Stimulated activated CD4-positive, alpha-beta T cell treated with anti-CD3 and anti-CD28 coated beads, TNF-alpha, amount 100 ng/mL, for 24 hours (primary cell): ENCODE measurements around the gene POU2F1.

Experiments
- DNase-seq, 3 experiments: peaks; one replicate each; pipeline ENCODE4 v3.0.0-alpha.2; 2020; ENCODE audit warnings: low read depth in 3 of 3

The POU2F1 gene

DNA sequence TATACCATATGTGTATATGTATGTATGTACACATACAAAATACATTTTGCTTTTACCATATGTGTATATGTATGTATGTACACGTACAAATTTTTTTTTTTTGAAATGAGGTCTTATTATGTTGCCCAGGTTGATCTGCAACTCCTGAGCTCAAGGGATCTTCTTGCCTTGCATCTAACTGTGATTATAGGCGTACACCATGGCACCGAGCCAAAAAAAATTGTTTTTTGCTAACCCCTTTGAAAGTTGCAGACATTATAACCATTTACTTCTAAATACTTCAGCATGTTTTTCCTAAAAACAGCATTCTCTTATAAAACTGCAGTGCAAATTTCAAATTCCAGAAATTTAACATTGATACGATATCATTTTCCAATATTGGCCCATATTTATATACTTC is 147.0 kb downstream of the POU2F1 start:
- DNase-seq: no peak

DNA sequence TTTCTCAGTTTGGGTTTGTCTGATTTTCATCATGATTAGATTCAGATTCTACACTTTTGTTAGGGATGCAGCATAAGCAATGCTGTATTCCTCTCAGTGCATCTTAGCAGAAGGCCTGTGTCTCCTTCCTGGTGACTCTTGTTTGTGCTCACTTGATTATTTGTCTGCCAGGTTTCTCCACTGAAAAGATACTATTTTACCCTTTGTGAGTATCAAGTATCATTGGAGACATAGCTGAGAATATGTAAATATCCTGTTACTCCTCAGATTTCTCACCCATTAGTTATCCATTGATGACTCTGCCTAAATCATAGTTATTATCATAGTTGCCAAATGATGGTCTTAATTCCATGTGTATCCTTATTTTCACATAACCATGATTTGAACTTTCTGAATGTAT is 148.5 kb downstream of the POU2F1 start:
- DNase-seq: no peak

DNA sequence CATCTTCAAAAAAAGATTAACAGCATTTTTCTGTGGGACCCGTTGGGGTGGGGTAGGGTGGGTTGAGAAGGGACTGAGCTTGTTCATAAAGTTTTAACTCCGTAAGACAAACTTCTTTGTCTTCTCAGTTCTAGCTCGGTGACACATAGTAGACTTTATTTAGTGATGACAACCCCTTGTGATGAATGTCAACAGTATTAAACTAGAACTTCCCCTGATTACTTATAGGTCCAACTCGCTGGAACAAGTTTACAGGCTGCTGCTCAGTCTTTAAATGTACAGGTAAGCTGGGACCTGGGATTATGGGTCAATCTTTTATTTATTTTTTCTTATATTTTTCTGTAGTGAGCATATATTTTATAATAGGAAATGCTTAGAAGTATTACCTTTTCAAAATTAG is 149.2 kb downstream of the POU2F1 start:
- no peak for DNase-seq

DNA sequence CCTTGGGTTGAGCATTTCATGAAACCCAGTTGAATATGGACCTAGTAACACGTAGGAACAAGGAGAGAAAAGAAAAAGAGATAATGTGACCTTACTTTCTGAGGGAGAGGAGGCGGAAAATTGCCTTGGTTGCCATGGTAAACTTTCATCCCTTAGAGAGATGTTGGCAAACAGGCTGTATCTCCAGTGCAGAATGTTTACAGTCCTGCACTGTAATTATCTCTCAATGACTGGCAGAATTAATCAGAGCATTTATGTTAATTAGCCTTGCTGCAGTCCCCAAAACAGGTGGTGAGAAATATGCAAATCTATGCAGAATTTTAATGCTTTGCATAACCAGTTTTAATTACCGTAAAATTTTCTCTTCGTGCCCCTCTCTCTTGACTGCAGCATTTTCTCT is 150.3 kb downstream of the POU2F1 start:
- DNase-seq: no peak

DNA sequence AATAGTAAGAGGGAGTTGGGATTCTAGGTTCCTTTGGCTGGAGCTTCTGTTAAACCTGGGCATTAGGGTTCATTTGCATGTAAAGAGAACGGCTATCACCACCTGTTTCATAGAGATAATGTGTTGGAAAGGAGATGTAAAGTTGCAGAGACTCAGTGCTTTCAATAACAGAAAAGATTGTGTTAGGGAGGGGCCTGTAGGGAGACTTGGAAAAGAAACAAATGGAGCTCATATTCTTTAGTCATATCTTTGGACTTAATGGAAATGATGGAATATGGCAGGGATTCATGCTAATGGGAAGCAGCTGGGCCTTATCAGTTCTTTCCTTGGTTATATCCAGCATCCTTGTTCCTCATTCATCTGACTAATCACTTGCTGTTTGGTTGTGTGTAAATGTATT is 152.7 kb downstream of the POU2F1 start:
- DNase-seq: no peak

DNA sequence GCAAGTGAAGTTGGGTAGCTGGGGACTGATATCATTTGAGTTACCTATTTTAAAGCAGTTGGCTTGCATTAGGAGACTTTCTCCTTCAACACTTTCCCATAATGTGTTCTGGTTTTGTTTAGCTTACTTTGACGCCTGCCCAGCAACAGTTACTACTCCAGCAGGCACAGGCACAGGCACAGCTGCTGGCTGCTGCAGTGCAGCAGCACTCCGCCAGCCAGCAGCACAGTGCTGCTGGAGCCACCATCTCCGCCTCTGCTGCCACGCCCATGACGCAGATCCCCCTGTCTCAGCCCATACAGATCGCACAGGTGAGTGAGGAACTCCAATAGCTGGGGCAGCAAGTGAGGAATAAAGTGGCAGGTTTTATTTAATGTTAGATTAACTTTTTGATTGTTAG is 153.3 kb downstream of the POU2F1 start:
- DNase-seq: no peak

DNA sequence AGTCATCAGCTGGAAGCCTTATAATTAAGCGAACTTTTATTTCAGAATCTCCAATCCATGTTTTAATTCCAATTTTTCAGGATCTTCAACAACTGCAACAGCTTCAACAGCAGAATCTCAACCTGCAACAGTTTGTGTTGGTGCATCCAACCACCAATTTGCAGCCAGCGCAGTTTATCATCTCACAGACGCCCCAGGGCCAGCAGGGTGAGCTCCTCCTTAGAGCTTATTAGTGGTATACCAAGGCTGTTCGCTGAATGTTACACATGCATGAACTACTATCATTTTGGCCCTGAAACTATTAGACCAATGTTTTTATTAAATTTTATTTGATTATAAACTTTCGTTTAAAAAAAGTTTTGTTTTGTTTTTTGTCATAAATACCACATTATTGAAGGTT is 155.3 kb downstream of the POU2F1 start:
- DNase-seq: no peak

DNA sequence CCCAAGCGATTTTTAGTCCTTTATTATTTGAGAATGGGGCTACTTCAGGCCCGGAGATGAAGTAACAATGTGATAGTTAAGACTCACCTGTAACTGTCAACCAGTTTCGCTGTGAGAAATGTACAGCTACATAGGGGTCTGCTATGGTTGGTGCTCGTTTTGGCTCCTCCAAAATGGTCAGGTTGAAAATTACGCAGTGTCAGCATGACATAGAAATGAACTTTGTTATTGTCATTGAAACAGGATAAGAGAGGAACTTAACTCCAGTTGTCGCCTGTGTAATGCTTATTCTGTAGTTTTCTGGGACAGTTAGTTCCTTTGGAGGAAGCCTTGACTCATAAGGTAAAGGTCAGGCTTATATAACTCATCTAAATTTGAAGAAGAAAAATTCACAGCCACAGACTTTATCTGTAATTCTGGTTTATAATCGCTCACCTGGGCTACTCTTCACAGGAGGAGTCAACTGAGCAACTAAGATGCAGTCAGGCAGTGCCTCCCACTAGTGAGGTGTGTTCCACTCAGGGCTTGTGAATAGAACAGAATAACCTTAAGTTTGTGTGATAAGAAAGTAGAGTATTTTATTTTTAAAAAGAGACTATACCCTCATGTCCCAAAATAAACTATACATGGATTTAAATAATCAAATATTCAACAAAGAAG is 166.7 kb downstream of the POU2F1 start:
- DNase-seq: no peak

DNA sequence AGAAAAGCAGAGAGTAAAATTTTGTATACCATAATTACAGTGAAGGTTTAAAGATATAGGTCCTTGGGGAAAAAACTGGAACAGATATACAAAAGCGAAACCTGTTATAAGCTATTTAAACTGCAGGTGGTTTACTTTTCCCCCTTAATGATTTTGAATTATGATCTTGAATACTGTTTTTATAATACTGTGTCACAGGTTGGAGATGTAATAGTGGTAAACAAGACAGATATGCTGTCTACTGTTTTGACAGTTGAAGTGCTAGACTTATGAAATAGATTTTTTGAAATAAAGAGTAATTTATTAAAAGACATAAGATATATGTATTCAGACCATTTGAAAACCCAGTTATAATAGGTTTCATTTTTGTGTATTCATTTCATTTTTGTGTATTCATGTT is 168.3 kb downstream of the POU2F1 start:
- DNase-seq: no peak

DNA sequence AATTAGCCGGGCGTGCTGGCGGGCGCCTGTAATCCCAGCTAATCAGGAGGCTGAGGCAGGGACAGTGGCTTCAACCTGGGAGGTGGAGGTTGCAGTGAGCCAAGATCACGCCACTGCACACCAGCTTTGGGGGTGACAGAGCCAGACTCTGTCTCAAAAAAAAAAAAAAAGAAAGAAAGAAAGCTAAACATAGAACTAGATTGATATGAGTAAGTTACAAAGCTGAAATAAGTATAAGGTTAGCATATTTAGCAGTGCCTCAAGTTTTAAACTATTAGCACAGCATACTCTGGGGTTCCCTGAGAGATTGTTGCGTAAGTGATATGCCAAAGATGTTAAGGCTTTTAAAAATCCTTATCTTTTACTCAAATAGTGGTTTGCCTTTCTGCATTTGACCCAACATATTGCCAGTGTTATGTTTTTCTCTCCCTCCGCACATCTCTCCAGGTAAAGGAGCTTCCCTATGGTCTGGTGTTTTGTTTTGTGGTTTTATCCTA is 171.6 kb downstream of the POU2F1 start:
- no peak for DNase-seq

DNA sequence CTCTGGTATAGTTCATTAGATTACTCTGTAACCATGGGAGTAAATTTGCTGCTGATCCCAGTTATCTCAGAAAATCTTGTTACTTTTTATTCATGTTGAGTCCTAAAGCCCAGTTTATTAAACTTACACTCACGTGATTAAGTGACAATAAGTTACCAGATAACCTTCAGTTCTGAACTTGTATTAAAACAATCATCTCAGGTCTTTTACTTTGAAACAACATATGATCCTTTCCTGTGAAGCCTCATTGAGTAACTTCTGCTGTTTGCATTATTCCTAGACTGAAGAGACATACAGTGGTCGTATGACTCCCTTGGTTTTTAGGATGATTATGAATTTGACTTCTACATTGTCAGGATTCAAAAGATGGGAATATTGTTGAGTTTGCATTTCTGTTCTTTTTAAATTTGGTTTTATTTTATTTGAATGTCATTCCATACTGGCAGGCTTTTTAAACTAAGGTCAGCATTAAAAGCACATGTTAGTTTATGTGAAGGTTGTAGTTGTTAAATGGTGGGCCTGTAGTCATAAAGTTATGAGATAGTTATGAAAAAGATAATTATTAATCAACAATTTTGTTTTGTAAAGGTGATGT is 179.8 kb downstream of the POU2F1 start:
- DNase-seq: no peak

DNA sequence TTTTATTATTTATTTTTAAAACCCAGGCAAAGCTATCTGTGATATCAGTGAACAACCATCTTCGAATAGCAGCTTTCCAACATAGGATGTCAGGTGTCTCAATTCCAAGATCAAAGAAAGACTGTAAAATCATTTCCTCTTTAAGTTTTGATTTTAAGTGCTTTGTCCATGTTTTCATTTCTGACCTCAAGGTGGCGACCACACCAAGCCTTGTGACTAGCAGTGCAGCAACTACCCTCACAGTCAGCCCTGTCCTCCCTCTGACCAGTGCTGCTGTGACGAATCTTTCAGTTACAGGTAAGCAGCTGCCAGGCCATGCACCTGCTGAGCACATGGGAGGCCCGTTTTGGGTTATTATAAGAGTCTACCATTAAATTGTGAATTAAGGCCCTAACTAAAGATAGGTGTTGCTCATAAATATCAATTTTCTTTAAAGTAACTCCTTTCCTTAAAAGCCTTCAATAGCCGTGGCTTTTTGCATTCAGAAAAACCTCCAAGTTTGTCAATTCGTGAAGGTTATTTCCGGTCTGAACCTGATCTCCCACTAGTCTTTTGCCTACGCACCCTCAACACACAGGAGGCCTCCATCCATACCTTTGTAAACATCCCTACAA is 180.7 kb downstream of the POU2F1 start:
- DNase-seq: peak in 2 of 3 experiments; percentile 22 to 37

DNA sequence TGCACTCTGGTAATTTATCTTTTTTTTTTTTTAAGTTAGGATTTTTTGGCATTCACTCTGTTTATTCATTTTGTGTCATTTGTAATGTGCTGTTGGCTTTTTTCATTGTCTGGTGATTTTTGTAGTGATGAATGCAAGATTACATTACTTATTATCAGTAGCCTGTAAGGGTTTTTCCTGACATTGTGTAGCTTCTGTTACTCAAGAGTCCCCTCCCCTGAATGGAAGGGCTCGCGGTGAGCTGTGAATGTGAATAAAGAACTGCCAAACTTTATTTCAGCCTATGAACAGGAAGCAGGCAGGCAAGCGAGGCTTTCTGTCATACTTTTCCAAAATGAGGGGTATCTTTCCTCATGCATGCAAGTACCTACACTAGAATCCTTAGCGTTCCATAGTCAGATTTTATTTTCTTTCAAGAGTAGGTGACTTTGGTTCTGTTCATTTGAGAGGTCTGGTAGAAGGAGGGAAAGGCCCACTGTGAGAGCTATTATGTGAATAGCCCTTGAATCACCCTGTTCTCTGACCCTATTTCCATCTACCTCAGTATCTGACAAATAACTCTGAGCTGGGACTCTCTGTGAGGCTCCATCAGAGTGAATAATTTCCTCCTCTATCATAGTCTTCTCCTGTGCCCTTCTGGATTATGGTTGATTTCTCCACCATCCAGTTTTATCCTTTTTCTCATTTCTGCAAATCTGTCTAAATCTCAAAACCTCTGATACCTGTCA is 183.6 kb downstream of the POU2F1 start:
- no peak for DNase-seq

DNA sequence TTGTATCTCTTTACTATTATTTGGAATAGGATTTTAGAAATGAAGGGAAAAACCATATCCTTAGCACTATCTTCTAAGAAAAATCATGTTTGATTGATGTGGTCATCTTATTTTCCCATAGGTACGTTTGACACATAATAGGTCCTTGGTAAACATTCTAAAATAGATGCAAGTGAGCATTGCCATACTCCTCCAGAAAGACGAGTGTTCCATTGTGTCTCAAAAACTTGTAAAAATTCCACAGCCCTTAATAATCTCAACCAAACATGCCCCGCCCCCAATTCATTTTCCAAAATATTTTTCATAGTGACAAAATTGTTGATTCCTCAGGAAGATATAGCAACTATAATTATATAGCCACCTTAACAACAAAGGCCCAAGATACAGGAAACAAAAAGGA is 184.2 kb downstream of the POU2F1 start:
- DNase-seq: no peak

DNA sequence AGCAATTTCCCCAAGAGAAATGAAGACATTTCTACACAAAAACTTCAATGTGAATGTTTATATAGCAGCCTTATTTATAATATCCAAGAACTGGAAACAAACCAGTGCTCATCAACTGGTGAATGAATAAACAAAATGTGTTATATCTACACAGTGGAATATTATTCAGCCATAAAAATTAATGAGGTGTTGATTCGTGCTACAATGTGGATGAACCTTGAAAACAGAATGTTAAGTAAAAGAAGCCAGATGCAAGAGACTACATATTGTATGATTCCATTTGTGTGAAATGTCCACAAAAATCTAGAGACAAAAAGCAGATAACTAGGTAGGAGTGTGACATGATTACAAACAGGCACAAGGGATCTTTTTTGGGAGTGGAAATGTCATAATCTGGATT is 187.7 kb downstream of the POU2F1 start:
- DNase-seq: no peak

DNA sequence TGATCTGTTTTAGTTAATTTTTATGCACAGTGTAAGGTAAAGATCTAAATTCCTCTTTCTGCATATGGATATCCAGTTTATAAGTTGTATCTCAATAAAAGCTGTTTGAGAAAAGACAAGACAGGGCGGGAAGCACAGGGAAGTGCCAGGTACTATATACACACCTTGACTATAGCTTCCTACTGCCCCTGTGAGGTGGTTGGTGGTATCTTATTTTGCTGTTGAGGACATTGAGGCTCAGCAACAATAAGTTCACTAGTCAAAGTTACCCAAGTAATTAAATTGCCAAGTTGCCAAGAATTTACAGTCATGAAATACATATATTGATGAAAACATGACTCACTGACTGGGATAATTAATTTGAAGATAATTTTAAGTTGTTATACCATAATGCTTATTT is 188.5 kb downstream of the POU2F1 start:
- DNase-seq: no peak

DNA sequence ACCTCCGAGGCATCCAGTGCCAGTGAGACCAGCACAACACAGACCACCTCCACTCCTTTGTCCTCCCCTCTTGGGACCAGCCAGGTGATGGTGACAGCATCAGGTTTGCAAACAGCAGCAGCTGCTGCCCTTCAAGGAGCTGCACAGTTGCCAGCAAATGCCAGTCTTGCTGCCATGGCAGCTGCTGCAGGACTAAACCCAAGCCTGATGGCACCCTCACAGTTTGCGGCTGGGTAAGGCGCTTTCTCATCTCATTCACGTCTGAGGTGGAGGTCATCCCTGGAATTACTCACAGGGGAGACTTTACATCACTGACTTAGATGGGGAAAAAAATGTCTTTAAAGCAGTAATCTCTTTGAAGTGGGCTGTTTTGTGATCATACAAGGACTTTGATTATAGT is 191.4 kb downstream of the POU2F1 start:
- DNase-seq: no peak

DNA sequence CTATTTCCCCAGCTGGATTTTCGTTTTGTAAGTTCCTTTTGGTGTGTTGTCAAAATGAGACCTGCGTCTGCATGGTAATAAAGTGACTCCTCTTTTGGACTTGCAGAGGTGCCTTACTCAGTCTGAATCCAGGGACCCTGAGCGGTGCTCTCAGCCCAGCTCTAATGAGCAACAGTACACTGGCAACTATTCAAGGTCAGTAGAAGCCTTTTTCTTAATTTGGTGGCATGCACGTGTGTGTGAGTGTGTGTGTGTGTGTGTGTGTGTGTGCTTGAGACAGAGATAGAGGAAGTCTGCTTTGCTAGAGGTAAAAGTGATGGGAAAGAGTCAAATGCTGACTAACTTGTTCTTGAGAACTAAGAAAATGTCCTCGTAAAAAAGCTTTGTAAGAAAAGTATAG is 192.2 kb downstream of the POU2F1 start:
- DNase-seq: no peak

DNA sequence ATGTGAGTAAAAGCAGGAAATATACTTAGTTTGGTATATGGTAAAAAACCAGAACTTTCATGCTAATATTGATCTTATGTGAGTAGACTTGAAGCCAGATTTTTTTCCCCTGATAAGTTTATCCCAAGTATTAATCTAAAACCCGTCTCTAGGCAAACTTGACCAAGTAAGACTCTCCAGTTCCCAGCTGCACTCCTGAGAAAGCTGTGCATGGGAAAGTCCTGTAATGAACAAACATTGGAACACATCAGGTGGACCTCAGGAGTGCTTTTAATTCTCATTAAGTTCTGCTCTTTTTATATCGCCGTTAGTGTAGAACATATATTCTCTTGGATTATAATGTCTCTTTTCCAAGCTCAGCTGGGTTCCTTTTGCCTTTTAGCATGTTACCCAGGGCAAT is 192.6 kb downstream of the POU2F1 start:
- no peak for DNase-seq

DNA sequence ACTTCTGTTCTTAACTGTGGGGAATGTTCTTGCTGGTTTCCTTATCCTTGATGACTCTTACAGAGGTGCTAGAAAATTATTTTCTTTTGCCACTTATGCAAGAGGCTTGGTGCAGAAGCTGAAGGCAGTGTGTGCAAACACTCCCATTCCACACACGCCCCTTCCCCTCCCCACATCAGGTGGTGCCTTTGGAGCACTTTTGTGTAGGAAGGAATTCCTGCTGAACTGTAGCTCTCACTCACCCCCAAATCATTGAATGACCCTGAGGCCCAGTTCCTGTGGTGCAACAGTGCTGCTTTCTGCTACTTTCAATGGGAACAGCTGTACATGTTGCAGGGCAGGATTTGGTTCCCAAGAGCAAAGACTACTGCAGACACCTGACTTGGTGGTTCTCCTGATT is 195.8 kb downstream of the POU2F1 start:
- no peak for DNase-seq

DNA sequence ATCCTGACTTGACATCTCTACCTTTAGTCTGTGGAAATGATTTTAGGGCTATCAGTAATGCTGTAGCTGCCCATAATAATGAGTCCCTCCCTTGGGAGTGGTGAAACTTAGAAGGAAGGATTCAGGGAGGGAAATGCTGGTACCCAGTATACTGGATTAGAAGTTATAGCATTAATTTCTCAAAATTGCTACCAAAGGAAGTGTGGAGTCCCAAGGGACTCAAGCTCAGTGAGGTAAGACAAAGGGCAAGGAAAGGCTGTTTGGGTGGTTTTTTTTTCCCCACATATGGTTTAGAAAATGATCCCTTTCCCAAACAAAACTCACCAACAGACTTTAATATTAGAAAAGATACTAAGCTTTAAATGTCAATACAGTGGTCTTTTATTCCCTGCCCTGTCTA is 197.7 kb downstream of the POU2F1 start:
- no peak for DNase-seq

DNA sequence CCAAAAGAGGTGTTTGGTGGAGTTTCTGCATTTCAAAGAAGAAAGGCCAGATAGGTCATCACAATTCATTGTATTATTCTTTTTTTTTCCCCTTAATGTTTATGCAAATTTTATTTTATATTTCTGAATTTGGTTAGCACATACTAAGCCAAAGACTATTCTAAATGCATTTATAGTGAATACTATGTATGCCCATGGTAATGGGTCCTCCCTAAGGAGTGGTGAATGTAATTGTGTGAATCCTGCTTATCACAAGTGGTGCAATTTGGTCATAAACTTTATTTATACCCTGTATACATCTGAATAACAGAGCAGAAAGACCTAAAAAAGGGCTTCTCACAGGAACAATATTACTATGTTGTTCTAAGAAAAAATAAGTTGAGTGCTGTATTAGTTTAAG is 198.6 kb downstream of the POU2F1 start:
- DNase-seq: no peak

DNA sequence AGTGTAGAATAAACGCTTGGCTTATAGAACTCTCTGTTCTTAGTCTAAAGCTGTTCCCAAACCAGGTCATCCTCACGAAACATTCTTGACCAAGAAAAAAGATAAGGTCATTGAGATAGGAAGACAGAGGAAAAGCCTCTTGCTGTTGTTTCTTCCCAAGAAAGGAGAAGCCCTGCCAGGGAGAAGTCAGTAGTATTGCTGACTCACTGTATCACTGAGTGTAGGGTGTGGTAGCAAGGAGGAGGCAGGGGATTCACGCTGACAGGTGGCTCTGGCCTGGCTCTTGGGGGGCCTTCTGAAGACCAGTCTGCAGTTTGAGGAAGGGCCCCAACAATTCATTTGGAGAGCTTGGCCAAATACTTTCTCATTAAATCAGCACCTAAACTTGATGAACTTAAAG is 199.8 kb downstream of the POU2F1 start:
- no peak for DNase-seq
